Activated CD4-positive, CD25-positive, alpha-beta regulatory T cell treated with anti-CD3 and anti-CD28 coated beads, Interleukin-2, amount 50 U/mL, for 16 hours (primary cell): ENCODE results near the gene STAP2.
"Not testable (repeated sequence)": the region's sequence is repeated elsewhere in the genome, so short reads cannot be mapped to it uniquely, and the experiment has no call there.

Experiments
- DNase-seq: peaks from one replicate; pipeline ENCODE4 v3.0.0-alpha.2; 2020; ENCODE audit warnings: low read depth, low spot score

Gene STAP2

GRCh38 chr19:4298810-4299550 is 39.6 kb downstream of the STAP2 start:
- no peak for DNase-seq

DNA sequence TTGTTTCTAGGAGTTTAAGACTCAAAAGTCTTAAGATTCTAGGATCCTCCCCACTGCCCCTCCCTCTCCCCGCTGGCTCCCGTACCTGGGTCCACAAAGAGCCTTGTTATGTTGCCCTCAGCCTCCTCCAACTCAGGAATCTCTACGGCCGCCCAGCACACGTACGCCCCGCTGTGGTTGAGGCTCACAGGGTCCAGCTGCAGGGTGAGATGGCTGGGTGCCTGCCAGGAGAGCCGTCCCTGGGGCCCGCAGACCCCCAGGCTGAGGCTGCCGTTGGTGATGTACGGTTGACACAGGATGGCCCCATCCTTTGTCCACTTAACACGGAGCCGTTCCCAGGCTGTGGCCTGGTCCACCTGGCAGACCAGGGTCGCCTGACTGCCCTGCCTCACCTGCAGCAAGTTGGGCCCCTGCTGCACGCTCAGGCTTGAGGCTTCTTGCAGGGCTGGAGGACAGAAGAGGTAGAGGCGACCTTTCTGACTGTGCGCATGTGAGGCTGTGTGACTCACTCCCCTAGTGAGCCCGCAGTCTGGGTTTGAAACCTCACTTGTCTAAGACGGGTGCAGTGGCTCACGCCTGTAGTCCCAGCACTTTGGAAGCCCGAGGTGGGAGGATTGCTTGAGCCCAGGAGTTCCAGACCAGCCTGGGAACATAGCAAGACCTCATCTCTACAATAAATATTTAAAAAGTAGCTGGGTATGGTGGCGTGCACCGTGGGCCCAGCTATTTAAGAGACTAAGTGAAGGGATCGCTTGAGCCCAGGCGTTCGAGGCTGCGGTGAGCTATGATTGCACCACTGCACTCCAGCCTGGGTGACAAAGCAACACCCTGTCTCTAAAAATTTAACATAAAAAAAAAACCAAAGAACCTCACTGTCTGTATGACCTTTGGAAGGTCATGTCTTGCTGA is 40.5 kb downstream of the STAP2 start:
- no peak for DNase-seq

DNA sequence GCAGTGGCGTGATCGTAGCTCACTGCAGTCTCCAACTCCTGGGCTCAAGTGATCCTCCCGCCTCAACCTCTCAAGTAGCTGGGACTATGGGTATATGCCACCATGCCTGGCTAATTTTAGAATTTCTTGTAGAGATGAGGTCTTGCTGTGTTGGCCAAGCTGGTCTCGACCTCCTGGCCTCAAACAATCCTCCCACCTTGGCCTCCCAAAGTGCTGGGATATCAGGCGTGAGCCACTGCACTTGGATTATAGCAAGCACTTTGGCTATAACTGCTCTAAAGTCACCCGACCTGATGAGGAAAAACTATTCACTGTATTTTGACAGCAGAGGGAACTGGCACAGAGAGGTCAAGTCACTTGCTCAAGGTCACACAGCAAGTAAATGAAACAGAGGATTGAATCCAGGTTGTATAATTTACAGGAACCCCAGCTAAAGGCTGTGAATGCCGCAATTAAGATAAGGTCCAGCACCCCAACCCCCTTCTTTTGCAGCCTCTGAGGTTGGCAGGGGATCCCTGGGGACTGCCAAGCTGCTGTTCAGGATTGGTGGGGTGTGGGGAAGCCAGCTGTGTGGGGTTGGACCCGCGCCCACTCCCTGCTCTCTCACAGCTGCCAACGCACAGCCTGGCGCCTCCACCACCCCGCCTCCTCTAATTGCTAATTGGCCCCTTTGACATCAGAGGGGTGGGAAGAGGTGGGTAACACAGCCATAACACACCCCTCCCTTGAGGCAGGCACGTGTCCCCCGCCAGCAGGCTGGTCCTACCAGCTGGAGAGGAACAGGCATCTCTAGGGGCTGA is 42.5 kb downstream of the STAP2 start:
- DNase-seq, result no peak

DNA sequence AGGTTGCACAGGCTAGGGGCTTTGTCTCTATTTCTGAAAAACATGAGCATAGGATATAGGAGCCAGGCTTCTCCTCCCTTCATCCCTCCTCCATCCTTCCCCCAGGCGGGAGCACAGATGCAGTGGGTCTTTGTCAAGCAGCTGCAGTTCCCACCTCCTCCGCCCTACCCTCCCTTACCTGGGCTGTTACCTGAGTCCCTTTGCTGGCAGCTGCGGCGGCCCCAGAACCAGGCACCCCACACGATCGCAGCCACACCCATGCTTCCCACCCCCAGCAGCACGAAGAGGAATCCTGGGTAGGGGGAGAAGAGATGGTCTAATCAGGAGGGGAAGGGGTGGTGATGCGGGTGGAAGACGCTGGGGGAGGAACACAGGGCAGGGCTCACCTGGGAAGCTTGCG is 44.2 kb downstream of the STAP2 start:
- no peak for DNase-seq

- DNase-seq, result no peak
Observed at GRCh38 chr19:4292515-4292914, 46.1 kb downstream of the STAP2 start.

DNA sequence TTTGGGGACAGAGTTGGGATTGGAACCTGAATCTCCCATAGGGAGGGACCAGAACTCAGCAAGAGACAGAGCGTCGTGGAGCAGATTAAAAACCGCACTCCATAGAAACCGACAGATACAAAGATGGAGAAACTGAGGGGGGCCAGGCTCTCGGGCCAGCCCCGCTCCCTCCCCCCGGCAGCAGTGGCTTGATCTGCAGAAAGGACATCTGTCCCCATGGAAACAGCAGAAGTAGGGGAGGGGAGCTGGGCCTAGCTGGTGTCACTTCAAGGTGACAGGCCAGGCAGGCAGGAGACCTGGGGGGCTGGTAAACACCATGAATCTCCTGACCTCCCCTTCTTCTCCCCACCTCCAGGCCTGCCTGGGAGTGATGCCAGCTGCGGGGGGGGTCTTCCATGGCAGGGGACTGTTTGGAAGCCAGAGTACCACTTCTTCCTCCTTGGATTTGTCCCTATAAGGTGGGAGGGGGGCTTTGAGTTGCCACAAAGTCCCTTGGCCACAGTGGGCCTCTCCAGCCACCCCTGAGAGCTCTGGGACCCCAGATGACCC is 47.4 kb downstream of the STAP2 start:
- DNase-seq, result no peak

GRCh38 chr19:4288091-4288777 is 50.4 kb downstream of the STAP2 start:
- DNase-seq, result no peak

DNA sequence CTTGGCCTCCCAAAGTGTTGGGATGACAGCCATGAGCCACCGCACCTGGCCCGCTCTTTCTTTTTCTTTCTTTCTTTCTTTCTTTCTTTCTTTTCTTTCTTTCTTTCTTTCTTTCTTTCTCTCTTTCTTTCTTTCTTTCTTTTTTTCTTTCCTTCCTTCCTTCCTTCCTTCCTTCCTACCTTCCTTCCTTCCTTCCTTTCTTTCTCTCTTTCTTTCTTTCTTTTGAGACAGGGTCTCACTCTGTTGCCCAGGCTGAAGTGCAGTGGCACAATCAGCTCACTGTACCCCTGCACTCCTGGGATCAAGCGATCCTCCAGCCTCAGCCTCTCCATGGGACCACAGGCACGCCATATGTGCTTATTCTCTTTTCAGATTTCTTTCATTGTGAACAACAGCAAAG is 52.5 kb downstream of the STAP2 start:
- not testable (repeated sequence) for DNase-seq

DNA sequence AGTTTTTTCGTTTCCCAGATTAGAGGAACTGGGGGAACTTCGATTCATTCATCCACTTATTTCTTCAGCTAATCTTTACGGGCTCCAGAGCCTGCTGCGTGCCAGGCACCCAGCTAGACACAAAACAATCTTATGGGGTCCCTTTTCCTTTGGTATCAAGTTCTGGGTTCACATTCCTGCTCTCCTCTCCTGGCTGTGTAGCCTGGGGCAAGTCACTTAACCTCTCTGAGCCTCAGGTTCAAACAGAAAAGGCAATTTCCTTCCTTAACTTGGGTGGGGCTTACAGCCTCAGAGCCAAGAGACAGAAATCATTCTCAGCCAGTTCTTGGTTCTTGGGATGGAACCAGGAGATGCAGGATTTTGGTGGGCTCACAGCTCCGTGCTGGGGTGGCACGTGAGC is 53.7 kb downstream of the STAP2 start:
- no peak for DNase-seq

DNA sequence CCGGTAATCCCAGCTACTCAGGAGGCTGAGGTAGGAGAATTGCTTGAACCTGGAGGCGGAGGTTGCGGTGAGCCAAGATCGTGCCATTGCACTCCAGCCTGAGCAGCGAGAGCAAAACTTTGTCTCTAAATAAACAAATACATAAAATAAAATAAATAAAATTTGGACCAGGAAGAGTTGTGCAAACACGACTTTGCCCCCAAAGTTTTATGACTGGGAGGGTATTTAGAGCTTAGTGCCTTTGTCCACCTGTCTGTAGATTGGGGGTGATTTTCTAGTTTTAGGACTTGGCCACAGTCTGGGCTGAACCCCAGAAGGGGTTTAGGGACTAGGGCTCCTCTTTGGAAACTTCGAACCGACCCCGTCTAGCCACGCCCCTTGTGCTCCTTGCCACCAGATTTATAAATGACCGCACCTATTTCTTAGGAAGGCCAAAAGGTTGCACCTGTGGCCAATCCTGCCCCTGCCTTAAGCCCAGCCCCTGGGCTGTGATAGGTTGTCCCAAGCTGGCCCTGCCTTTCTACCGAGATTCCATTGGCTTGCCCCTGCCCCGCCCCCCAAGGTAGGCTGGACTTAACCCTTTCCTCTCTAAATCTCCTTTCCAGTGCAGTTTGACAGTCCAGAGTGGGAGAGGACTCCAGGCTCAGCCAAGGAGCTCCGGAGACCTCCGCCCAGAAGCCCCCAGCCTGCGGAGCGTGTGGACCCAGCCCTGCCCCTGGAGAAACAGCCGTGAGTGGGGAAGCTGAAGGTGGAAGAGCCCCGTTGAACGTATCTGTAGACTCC is 54.3 kb downstream of the STAP2 start:
- DNase-seq, result no peak

DNA sequence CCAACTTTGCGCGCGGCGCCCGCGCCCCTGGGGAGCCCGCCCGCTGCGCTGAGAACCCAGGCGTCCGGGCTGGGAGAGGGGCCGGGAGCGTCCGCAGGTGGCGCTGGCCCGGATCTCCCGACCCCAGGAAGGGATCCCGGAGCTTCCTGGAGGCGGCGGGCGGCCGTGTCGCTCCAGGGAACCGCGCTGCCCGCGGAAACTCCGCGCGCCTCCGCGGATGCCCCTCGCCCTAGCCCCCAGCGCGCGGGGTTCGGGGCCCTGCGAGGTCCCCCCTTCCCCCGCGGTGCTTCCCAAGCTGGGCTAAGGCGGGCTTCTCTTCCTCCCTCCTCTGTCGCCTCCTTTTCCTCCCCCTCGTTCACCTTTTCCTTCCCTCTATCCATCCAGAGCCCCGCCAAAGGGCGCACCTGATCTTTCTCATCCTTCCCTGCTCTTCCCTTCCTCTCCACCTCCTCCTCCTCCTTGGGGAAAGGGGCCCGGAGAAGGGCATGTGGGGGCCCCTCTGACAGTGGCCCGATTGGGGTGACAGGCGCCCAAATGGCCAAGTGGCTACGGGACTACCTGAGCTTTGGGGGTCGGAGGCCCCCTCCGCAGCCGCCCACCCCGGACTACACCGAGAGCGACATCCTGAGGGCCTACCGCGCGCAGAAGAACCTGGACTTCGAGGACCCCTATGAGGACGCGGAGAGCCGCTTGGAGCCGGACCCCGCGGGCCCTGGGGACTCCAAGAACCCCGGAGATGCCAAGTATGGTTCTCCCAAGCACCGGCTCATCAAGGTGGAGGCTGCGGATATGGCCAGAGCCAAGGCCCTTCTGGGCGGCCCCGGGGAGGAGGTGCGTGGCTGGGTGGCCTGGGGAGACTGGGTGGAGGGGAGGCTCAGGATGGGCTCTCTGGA is 58.9 kb downstream of the STAP2 start:
- DNase-seq, result no peak

DNA sequence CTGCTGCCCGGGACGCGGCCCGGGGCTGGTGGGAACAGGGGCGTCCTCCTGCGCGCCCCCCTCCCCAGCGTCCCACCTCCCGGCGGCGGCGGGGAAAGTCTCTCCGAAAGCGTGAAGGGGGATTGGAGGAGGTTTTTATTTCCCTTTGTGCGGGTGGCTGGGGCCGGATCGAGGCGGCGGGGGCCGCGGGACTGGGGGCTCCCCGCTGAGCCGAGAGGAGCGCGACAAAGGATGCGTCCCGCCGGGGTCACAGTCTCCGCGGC is 59.4 kb downstream of the STAP2 start:
- DNase-seq, result no peak

DNA sequence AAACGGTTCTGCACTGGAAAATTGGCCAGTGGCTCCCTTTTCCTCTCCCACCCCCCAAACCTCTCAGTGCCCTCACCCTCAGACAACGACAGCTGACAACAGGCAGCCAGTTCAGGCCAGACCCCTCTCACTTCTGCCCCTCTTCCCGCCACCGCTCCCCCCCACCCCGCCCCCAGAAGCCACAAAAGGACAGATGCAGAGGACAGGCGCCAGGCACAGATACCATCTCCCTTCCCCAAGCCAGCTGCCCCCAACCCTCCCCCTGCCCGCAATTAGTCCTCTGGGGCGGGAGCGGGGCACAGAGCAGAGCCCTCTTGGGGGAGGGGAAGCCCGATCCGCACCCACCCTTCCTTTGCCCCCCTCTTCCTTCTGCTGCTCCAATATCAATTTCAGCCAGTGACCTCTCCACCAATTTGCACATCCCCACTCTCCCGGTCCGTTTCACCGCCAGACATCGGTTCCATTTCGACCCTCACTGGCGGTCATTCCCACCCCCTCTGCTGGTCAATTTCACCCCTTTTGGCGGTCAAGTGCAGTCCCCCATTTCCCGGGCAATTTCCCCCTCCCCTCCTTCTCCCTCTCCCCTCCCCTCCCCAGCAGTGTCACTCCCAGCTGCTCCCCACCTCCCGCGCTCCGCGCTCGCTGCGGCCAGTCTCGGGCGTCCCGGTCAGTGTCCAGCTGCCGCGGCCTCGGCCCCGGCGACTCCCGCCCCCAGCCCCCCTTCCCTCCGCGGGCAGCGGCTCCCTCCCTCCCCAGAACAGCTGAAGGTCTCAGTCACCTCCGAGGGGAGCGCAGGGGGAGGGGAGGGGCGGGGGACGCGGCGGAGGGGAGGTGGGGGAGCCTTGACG is 60.0 kb downstream of the STAP2 start, which contains the start of gene SHD:
Gene SHD, plus strand, starts transcription at position 848 of the 848 bp plus-strand sequence. CDS start 798 bp downstream, outside the sequence.
- no peak for DNase-seq

DNA sequence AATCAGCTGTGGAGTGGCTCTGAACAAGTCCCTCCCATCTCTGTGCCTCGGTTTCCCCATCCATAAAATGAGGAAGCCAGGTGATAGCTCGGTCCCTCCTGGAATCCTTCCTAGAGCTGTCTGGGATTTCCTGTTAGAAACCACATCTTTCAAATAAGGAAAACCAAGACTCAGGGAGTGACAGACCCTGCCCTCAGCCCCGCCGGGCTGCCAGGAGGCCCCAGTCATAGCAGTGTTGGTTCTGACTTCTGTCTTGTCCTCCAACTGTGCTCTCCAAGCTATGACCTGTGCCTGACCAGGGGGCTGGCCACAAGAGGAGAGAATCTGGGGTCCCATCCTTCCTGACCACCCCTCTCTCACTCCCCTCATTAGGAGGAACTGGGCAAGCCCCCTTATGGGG is 60.6 kb downstream of the STAP2 start:
- DNase-seq, result no peak

DNA sequence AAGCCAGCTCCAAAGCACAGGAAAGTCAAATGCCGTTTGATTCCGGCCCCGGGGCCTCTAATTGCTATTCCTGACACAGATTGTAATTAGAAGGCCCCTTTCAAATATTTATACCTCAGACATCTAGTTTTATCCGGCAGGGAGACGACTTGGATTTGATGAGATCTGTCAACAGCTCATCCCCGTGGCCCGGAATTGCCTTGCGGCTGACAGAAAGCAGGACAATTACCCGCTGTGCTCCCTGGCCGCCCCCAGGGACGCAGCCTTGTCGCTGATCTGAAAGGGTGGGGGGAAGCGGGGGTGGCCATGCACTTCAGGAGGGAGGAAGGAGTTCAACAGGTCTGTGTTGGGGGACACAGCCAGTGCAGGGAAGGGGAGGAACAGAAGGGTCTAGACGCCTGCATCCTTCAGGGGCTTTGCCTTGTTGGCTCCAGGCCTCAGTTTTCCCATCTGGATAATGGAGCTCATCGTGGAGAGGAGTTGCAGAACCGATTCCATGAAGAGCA is 61.4 kb downstream of the STAP2 start:
- DNase-seq, result no peak

- not testable (repeated sequence) for DNase-seq
Observed at GRCh38 chr19:4274321-4274686, 64.3 kb downstream of the STAP2 start.
